PC-3 (cell line): ENCODE data around the gene USF1.

ENCODE experiments used
- EZH2 ChIP-seq: fragments of 300-600 bp; sonication (generic); IDR thresholded peaks from one replicate; pipeline ENCODE4 v1.6.1; 2017; ENCODE audit warnings: antibody characterized with exemption, mild to moderate bottlenecking, low read length; ENCODE audit not compliant: unreplicated experiment
- EZH2phosphoT487 ChIP-seq: fragments of 300-600 bp; sonication (generic); IDR thresholded peaks from 2 replicates; pipeline ENCODE4 v1.6.1; 2018; ENCODE audit warnings: mild to moderate bottlenecking, antibody characterized with exemption, low read length, borderline replicate concordance
- TF ChIP-seq, protein P1 (sequence below): fragments of 300-600 bp; sonication (generic); conservative IDR thresholded peaks from 2 replicates; pipeline ENCODE4 v1.5.1; 2017; ENCODE audit warnings: antibody characterized with exemption, low read depth, mild to moderate bottlenecking, low read length

DNA sequence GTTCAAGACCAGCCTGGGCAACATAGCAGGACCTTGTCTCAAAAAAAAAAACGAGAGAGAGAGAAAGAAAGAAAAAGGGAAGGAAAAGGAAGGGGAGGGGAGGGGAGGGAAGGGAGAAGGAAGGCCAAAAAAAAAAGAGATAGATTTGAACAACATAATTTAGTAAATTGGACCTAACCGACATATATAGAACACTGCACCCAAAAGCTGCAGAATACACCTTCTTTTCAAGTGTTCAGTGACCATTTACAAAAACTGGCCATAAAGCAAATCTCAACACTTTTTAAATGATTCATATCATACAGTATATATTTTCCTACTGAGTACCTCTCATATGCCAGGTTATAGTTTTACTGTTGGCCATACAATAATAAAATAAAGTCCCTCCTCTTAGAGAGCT lies 13.9 kb downstream of the USF1 start:
- TF ChIP-seq, protein P1, sequence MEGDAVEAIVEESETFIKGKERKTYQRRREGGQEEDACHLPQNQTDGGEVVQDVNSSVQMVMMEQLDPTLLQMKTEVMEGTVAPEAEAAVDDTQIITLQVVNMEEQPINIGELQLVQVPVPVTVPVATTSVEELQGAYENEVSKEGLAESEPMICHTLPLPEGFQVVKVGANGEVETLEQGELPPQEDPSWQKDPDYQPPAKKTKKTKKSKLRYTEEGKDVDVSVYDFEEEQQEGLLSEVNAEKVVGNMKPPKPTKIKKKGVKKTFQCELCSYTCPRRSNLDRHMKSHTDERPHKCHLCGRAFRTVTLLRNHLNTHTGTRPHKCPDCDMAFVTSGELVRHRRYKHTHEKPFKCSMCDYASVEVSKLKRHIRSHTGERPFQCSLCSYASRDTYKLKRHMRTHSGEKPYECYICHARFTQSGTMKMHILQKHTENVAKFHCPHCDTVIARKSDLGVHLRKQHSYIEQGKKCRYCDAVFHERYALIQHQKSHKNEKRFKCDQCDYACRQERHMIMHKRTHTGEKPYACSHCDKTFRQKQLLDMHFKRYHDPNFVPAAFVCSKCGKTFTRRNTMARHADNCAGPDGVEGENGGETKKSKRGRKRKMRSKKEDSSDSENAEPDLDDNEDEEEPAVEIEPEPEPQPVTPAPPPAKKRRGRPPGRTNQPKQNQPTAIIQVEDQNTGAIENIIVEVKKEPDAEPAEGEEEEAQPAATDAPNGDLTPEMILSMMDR, result no peak
- no peak for TF ChIP-seq EZH2
- no peak for TF ChIP-seq EZH2phosphoT487
